CD4-positive, alpha-beta T cell treated with Interleukin-6 at 100 ng/mL for 8 hours (primary cell): ENCODE measurements around the gene BEGAIN.

Experiments
- DNase-seq: peaks from one replicate; pipeline ENCODE4 v3.0.0-alpha.2; 2020; ENCODE audit warnings: mixed read lengths, low spot score

The BEGAIN gene

DNA sequence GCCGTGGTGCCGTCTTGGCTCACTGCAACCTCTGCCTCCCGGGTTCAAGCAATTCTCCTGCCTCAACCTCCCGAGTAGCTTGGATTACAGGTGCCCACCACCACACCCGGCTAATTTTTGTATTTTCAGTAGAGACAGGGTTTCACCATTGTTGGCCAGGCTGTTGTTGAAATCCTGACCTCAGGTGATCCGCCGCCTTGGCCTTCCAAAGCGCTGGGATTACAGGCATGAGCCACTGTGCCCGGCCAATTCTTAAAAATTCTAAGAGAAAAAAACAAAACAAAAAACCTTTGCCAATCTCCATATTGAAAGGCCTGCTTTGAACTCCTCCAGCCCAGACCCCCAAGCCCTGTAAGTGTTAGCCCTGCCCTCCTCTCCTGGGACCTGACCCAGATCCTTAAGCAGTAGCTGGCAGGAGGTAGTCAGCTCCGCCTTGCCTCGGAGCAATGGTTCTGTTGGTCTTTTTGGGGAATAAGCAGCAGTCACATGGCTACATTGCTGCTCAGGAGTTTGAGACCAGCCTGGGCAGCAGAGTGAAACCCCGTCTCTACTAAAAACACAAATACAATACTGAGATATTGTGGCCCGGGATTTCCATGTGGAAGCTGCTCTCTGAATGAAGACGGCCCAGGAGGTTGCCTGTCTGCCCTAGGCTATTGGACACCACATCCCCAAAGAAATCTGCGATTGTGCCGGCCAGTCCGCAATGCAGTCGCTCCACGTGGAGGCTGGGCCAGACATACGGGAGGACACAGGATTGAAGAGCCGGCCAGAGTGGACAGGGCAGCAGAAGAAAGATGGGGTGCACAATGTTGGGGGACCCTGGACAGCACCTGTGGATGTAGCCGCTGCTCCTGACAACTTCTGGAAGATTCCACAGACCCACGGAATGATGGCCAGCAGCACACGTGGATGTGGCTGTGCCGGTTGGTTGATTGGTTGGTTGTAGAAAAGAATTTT is 28.8 kb upstream of the BEGAIN start:
- no peak for DNase-seq

DNA sequence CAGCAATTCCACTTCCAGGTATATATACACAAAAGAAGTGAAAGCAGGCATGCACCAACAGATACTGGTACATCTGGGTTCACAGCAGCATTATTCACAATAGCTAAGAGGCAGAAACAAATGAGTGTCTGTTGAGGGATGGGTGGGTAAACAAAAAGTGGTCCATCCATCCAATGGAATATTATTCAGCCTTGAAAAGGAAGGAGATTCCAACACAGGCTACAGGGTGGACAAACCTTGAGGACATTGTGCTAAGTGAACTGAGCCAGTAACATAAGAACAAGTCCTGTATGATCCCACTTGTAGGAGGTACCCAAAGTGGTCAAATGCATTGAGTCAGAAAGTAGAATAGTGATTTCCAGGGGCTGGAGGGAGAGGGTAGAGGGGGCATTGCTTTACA is 27.6 kb upstream of the BEGAIN start:
- DNase-seq = no peak

GRCh38 chr14:100612986-100613385 is 25.8 kb upstream of the BEGAIN start:
- DNase-seq = no peak

GRCh38 chr14:100611811-100612480 is 24.7 kb upstream of the BEGAIN start:
- no peak for DNase-seq

GRCh38 chr14:100610511-100611217 is 23.4 kb upstream of the BEGAIN start:
- DNase-seq = no peak

DNA sequence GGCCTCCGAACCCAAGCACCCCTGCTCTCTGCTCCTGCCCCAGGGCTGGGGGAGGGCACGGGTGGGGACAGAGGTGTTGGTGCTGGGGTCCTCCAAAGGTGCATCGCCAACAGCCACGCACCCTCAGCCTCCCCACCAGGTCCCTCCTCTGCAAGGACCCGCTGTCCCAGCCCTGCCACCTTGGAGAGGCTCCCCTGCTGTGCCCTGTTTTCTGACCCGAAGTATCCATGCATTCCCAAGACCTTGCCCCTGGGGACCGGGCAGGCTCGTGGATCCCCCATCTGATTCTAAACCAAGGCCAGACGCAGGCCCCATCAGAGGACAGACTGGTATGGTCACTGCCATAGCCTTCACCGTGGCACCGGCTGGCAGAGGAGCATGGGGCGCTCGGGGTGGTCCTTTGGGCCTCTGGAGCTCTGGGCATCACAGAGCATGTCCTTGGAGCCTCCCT is 22.7 kb upstream of the BEGAIN start:
- DNase-seq = no peak

DNA sequence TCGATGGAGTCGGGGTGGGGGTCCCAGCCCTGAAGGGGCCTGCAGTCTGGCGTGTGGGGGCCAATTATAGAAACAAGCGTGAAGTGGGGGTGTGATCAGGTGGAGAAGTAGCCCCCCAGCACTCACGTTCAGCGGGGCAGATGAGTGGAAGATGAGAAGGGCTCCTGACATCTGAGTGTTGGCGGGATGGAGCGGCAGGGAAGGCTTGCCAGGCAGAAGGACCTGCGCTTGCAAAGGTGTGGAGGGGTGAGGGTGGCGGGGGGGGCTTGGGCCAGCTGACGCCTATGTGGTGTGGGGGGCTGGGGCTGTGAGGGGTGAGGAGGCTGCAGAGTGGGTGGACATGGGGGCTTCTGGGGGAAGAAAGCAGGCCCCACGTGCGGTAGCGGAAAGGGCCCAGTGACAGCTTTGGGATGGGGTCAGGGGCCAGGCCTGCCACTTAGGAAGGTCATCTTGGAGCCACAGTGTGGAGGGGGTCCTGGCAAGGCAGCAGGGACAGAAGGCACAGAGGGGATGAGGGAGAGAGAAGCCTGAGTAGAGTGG is 22.2 kb upstream of the BEGAIN start:
- no peak for DNase-seq

GRCh38 chr14:100608586-100609330 is 21.5 kb upstream of the BEGAIN start:
- DNase-seq = no peak

DNA sequence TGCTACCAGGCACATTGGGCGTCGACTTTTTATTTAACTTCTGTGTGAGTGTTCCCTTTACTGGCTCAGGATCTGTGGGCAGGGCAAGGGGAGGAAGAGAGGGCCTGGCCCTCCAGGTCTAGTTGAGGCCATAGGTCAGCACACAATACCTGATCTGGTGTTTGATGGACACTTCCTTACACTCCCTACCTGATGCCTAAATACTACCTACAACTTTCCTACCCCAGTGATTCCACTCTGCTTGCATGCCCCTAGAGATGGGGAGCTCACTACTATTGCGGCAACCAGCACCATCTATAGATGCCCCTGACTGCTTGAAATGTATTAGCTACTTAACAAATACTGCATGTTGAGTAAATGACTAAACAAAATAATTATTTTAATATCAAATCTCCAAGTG is 20.8 kb upstream of the BEGAIN start:
- DNase-seq = no peak

DNA sequence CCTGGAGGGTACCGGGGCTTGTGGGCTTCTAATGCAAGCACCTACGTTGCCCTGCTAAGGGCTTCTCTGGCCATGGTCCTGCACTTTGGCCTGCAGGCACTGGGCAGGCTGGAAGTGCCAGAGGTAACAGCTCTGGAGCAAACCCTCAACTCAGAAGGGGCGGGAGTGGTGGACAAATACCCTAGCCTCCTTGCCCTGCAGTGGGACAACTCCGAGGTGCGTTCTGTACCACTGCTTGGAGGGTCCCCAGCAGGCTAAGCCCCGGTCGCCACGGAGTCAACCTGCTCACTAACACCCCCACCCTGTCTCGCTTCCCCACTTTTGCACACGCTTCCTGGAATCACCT is 20.4 kb upstream of the BEGAIN start:
- no peak for DNase-seq

GRCh38 chr14:100606687-100607610 is 19.7 kb upstream of the BEGAIN start:
- DNase-seq = no peak

DNA sequence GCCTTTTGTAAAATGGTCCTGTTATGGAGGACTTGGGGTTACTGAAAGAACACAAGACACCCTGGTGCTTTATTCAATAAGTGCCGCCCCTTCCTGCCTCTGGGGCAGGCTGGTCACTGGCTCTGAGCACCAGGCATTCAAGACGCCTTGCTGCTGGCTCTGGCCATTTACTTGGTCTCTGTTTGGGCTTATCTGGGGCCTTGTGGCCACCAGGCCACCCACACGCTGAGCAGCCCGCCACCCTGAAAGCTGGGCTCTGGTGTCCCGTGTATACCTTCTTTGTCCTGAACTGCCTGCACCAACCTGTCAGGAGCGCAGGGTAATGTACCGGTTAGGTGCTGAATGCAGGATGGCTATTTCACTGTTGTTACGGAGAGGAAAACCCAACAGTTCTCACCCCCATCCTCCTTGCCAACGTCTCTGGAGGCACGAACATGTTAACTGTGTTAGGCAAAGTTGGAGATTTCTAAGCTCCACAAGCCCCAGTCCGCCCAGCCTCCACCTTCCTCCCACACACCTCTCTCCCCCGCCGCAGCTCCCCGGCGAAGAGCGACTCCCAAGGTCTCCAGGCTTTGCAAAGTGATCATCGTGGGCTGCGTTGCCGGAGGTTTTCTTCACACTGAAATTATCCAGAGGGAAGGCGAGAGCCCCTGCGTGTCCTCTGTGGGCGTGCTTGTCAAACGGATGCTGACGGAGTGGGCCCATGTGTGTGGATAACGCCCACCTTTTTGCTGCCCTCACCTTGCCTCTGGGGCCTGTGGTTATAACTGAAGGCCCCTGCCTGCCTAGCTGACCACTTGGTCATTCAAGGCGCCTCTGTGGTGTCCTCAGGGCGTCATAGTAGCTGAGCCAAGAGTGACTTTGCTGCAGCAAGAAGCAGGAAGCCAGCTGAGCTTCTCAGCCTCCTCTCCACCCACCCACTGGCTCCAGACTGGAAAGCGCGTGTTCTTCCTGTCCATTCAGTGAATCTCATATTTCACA is 18.8 kb upstream of the BEGAIN start:
- DNase-seq = no peak

- no peak for DNase-seq
These were observed 18.0 kb upstream of the BEGAIN start for GRCh38 chr14:100605230-100605629.

DNA sequence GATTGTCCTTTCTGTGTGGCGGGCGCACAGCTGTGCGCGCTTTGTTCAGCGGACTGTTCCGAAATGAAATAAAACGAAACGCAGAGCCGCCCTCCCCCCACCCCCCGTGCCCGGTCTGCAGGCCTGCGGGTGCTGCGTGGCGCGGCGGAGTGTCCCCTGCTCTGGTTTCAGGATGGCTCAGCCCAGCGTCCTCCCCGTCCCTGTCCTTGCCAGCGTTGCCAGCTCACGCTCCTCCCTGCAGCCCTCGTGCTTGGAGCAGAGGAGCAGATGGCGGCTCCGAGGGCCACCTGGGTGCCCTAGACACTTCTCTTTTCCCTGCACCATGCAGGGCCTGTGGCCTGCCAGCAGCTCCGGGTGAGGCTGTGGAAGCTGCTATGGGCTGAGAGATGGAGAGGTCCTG is 17.5 kb upstream of the BEGAIN start:
- no peak for DNase-seq

- DNase-seq = no peak
These were observed 16.9 kb upstream of the BEGAIN start for GRCh38 chr14:100604121-100604501.

GRCh38 chr14:100603341-100604120 is 16.3 kb upstream of the BEGAIN start:
- no peak for DNase-seq

DNA sequence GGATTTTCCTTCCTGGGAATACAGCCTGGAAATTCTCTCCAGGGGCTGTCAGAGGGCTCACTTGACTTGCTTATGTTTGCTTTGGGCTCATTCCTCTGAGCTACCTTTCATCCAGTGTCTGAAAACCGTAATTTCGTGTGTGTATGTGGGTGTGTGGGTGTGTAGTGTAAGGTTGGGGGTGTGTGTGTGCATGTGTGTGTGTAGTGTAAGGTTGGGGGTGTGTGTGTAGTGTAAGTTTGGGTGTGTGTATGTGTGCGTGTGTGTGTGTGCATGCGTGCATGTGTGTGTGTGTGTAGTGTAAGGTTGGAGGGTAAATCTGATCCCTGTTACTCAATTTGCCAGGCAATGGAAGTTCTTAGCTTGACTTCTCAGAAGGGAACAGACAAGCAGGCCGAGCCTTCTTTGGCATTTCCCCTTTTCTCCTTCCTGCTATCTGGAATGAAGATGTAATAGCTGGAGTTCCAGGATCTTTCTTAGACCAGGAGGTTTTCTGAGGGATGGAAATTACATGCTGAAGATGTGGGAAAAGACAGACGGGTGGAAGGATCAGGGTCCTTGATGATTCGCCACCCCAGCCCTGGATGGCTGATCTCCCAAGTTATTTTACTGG is 15.5 kb upstream of the BEGAIN start:
- DNase-seq = no peak

- no peak for DNase-seq
These were observed 14.7 kb upstream of the BEGAIN start for GRCh38 chr14:100601914-100602313.
